HepG2 (cell line): ENCODE data around the gene TBX21. TPM values are rescaled to one million over a fixed set of nuclear protein-coding genes. Genes with fewer than 3 reads are reported as not detected.

ENCODE experiments used
- ATAC-seq: fragments of 200-7000 bp; cut with Tn5 transposase; 3 replicates; pipeline ENCODE4 v1.9.1; 2020; ENCODE audit warnings: mild to moderate bottlenecking, moderate library complexity
- BruUV-seq: library from RNA; stranded (reverse); fragments of 400-500 nt; replicated peaks from 2 replicates; lab custom pipeline; 2021; lab: Mats Ljungman, UMichigan
- CTCF ChIA-PET: fragments of 300-600 bp; formaldehyde crosslinking; extraction: SDS; loops from one replicate; lab custom pipeline; 2021; ENCODE audit warnings: low total read pairs, inconsistent platforms, low intra/inter-chr PET ratio; lab: Yijun Ruan, JAX
- POLR2A ChIA-PET: fragments of 350-600 bp; sonication (Branson Sonifier 250); formaldehyde crosslinking; loops from one replicate; lab custom pipeline; 2020; ENCODE audit warnings: antibody characterized with exemption, inconsistent platforms; lab: Yijun Ruan, JAX
- DNase-seq: peaks from one replicate; pipeline ENCODE4 v3.0.0-alpha.2; 2015; ENCODE audit warnings: low spot score
- FAIRE-seq: peaks from 3 replicates; lab custom pipeline; 2011; peaks lifted over from hg19 to GRCh38; lab: Jason Lieb, UNC
- H2AFZ ChIP-seq: one replicate; pipeline ENCODE4 v1.6.1; 2011; ENCODE audit warnings: low read length, inconsistent platforms
- H3K27ac ChIP-seq: fragments of 300-600 bp; 3 replicates; pipeline ENCODE4 v1.8.0; 2011; ENCODE audit warnings: mixed run types, mild to moderate bottlenecking, mixed read lengths, low read length, inconsistent platforms; ENCODE audit not compliant: insufficient read depth; ENCODE audit errors: extremely low read length
- H3K27me3 ChIP-seq, 2 experiments: fragments of 200-600 bp in 1 of 2; 2 replicates in 1 of 2; 3 replicates in 1 of 2; pipeline versions ENCODE4 v1.6.0 to v1.8.0; 2011; ENCODE audit warnings: low read length in 2 of 2, mild to moderate bottlenecking in 2 of 2, moderate library complexity in 2 of 2, inconsistent platforms in 1 of 2; ENCODE audit not compliant: insufficient read depth in 2 of 2, control insufficient read depth in 1 of 2
- H3K36me3 ChIP-seq, 2 experiments: fragments of 200-600 bp in 1 of 2; replicated peaks in 1 of 2; 2 replicates in 1 of 2; 3 replicates in 1 of 2; pipeline versions ENCODE4 v1.5.1 to v1.8.0; 2011; ENCODE audit warnings: low read length in 2 of 2, inconsistent platforms in 1 of 2; ENCODE audit not compliant: insufficient read depth in 2 of 2, control insufficient read depth in 1 of 2
- H3K4me1 ChIP-seq: 2 replicates; pipeline ENCODE4 v1.5.1; 2012; ENCODE audit warnings: low read length, inconsistent platforms; ENCODE audit not compliant: insufficient read depth
- H3K4me2 ChIP-seq: 2 replicates; pipeline ENCODE4 v1.6.0; 2011; ENCODE audit warnings: low read depth, low read length, inconsistent platforms
- H3K4me3 ChIP-seq, 3 experiments: fragments of 200-600 bp in 1 of 3; sonication (generic), shearing (Covaris generic) in 1 of 3; replicated peaks in 1 of 3; 2 replicates each; pipeline ENCODE4 v1.5.1; 2011 to 2016; ENCODE audit warnings: low read length in 3 of 3, inconsistent platforms in 2 of 3, low read depth in 2 of 3, mild to moderate bottlenecking in 2 of 3, control low read depth in 1 of 3, mixed read lengths in 1 of 3; ENCODE audit not compliant: insufficient read depth in 1 of 3
- H3K79me2 ChIP-seq: one replicate; pipeline ENCODE4 v1.6.1; 2011; ENCODE audit warnings: low read length, inconsistent platforms; ENCODE audit not compliant: insufficient read depth
- H3K9ac ChIP-seq: 2 replicates; pipeline ENCODE4 v1.6.0; 2011; ENCODE audit warnings: mild to moderate bottlenecking, low read depth, low read length, inconsistent platforms; ENCODE audit not compliant: insufficient read depth
- H3K9me3 ChIP-seq: 2 replicates; pipeline ENCODE4 v1.5.1; 2012; ENCODE audit warnings: mild to moderate bottlenecking, low read length
- H4K20me1 ChIP-seq: 2 replicates; pipeline ENCODE4 v1.6.0; 2011; ENCODE audit warnings: inconsistent platforms, mild to moderate bottlenecking, low read length, moderate library complexity; ENCODE audit not compliant: insufficient read depth
- ADNP ChIP-seq: sonication (generic); formaldehyde crosslinking; IDR thresholded peaks from 2 replicates; pipeline ENCODE4 v1.4.0; 2020; ENCODE audit warnings: missing genetic modification reagents
- ARHGAP35 ChIP-seq: sonication (generic); formaldehyde crosslinking; IDR thresholded peaks from 2 replicates; pipeline ENCODE4 v1.9.0; 2022; ENCODE audit warnings: mild to moderate bottlenecking, inconsistent platforms, moderate library complexity, missing genetic modification reagents, borderline replicate concordance
- ASH2L ChIP-seq: fragments of 300-600, 200-600 bp; sonication (generic); IDR thresholded peaks from 2 replicates; pipeline ENCODE4 v1.7.0; 2017; ENCODE audit warnings: low read depth, mild to moderate bottlenecking, moderate library complexity, mixed read lengths, low read length; ENCODE audit not compliant: insufficient read length
- CHCHD3 ChIP-seq: sonication (generic); formaldehyde crosslinking; IDR thresholded peaks from 2 replicates; pipeline ENCODE4 v1.8.0; 2022; ENCODE audit warnings: mild to moderate bottlenecking, missing genetic modification reagents, moderate library complexity
- ISX ChIP-seq: sonication (generic); formaldehyde crosslinking; conservative IDR thresholded peaks from 2 replicates; pipeline ENCODE4 v1.5.0; 2020; ENCODE audit warnings: missing genetic modification reagents
- RELA ChIP-seq: sonication (generic); formaldehyde crosslinking; IDR thresholded peaks from 2 replicates; pipeline ENCODE4 v1.4.0; 2020; ENCODE audit warnings: missing genetic modification reagents
- ZNF180 ChIP-seq: sonication (generic); formaldehyde crosslinking; IDR thresholded peaks from 2 replicates; pipeline ENCODE4 v1.4.0; 2020; ENCODE audit warnings: low read depth, missing genetic modification reagents, borderline replicate concordance
- ZNF564 ChIP-seq: sonication (generic); formaldehyde crosslinking; IDR thresholded peaks from 2 replicates; pipeline ENCODE4 v1.8.1; 2023; ENCODE audit warnings: mild to moderate bottlenecking, missing genetic modification reagents
- ZNF737 ChIP-seq: sonication (generic); formaldehyde crosslinking; IDR thresholded peaks from 2 replicates; pipeline ENCODE4 v1.5.0; 2020; ENCODE audit warnings: missing genetic modification reagents, mild to moderate bottlenecking, borderline replicate concordance
- ZNF75D ChIP-seq: sonication (generic); formaldehyde crosslinking; IDR thresholded peaks from 2 replicates; pipeline ENCODE4 v1.8.1; 2023; ENCODE audit warnings: missing genetic modification reagents, mild to moderate bottlenecking, borderline replicate concordance
- ZNF766 ChIP-seq: sonication (generic); formaldehyde crosslinking; IDR thresholded peaks from 2 replicates; pipeline ENCODE4 v1.5.0; 2020; ENCODE audit warnings: missing genetic modification reagents, borderline replicate concordance
- ZNF775 ChIP-seq: sonication (generic); formaldehyde crosslinking; IDR thresholded peaks from 2 replicates; pipeline ENCODE4 v1.4.0; 2020; ENCODE audit warnings: missing genetic modification reagents, mild to moderate bottlenecking, moderate library complexity, borderline replicate concordance
- ZSCAN9 ChIP-seq: IDR thresholded peaks from 2 replicates; pipeline ENCODE4 v1.6.1; 2016; ENCODE audit warnings: borderline replicate concordance
- WGBS: methylation state at CpG from one replicate; pipeline ENCODE4 v1.1.6; 2017; ENCODE audit warnings: low lambda C conversion rate; 5-methylcytosine and 5-hydroxymethylcytosine counted together
- in situ Hi-C: cut with HindIII; loops from 2 replicates; pipeline ENCODE4 v1.10.0; 2017; ENCODE audit warnings: low pct_unique_long_range_greater_than_20kb; ENCODE audit not compliant: extremely low pct_ligation_motif_present
- intact Hi-C: fragments of 100-400 bp; cut with micrococcal nuclease; formaldehyde crosslinking; loops from one replicate; pipeline ENCODE4 v1.10.0; 2022; ENCODE audit not compliant: unreplicated experiment
- polyA plus RNA-seq, 8 experiments: library from polyadenylated mRNA; depleted of rRNA in 3 of 8; stranded (reverse) in 7 of 8; unstranded in 1 of 8; fragments of >200 nt; fragmentation: Illumina TruSeq in 4 of 8; extraction: Trizol in 4 of 8; gene quantifications; 2 replicates each; pipeline versions ENCODE4 v1.2.1 to v1.2.3, GENCODE V29; 2011 to 2016; ENCODE audit warnings: low read depth in 4 of 8, missing spikeins in 1 of 8, mixed read lengths in 1 of 8; ENCODE audit not compliant: insufficient read depth in 1 of 8
- total RNA-seq, 5 experiments: library from RNA; depleted of rRNA; stranded (reverse); fragments of >200 nt; fragmentation: Illumina TruSeq; extraction: Trizol; gene quantifications; 2 replicates each; pipeline ENCODE4 v1.2.3, GENCODE V29; 2016; ENCODE audit warnings: low read depth in 1 of 5
- TF ChIP-seq, protein P1 (sequence below): sonication (generic); formaldehyde crosslinking; IDR thresholded peaks from 2 replicates; pipeline ENCODE4 v1.8.0; 2022; ENCODE audit warnings: mild to moderate bottlenecking, missing genetic modification reagents, moderate library complexity
- TF ChIP-seq, protein P2 (sequence below): sonication (generic); formaldehyde crosslinking; IDR thresholded peaks from 2 replicates; pipeline ENCODE4 v1.5.0; 2020; ENCODE audit warnings: missing genetic modification reagents, mild to moderate bottlenecking, borderline replicate concordance

TBX21 gene
- total and polyA plus RNA-seq, 2 of the 13 experiments (the other 11 are each of a cell fraction or from before 2014, with no cell fraction given), result not detected

DNA sequence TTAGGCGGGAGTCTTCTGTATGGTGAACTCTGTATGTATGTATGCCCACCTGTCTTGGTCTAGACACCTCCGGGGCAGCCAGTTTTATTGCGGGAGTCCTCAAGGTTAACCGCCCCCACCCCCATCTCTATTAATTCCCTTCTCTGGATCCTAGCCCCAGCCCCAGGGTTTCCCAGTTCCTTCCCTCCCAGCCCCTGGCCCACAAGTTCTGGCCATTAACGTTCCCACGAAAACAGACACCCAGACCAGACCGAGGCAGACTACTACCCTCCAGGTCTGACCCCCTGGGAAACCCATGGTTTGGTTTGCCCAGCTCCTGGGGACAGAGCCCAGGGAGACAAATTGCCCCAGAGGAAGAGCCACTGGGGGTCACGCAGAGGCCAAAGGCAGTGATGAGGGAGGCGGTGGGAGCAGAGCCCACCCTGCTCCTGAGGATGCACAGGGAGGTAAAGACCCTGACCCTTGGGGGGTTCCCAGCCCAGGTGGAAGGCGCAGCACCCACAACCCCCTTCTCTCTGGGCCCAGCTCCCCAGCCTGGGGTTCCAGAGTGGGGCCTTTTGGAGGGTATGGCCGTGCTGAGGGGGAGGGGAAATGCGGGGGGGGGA lies 30.5 kb upstream of the TBX21 start:
- intact Hi-C loops, result no loop called here
- no peak overlapping the region for H2AFZ ChIP-seq
- no TSS peak for BruUV-seq
- no peaks in the 10 kb centered on the region for H3K9me3 ChIP-seq
- no peak overlapping the region for H3K9ac ChIP-seq
- H4K20me1 ChIP-seq, result no peaks in the 10 kb centered on the region
- H3K36me3 ChIP-seq, result peaks cover 0 to 1% of the 10 kb centered on the region in 2 experiments; a peak in 1 of 5 replicates
- no peaks in the 10 kb centered on the region for H3K27me3 ChIP-seq
- ATAC-seq, result no peak
- H3K4me2 ChIP-seq, result no peak overlapping the region
- H3K4me1 ChIP-seq, result peaks cover 10% of the 10 kb centered on the region
- H3K79me2 ChIP-seq, result no peaks in the 10 kb centered on the region
- WGBS, result 92% methylated on average over 12 of the region's 12 CpGs
- H3K27ac ChIP-seq, result no peak overlapping the region
- no peak for FAIRE-seq
- TF ChIP-seq, protein P1, sequence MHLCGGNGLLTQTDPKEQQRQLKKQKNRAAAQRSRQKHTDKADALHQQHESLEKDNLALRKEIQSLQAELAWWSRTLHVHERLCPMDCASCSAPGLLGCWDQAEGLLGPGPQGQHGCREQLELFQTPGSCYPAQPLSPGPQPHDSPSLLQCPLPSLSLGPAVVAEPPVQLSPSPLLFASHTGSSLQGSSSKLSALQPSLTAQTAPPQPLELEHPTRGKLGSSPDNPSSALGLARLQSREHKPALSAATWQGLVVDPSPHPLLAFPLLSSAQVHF (CRISPR knock-in tag), result no peak
- no peak for TF ChIP-seq ZNF564 (CRISPR knock-in tag)
- TF ChIP-seq ZNF75D (CRISPR knock-in tag), result no peak
- TF ChIP-seq ASH2L, result no peak
- TF ChIP-seq RELA (CRISPR knock-in tag), result no peak
- TF ChIP-seq, protein P2, sequence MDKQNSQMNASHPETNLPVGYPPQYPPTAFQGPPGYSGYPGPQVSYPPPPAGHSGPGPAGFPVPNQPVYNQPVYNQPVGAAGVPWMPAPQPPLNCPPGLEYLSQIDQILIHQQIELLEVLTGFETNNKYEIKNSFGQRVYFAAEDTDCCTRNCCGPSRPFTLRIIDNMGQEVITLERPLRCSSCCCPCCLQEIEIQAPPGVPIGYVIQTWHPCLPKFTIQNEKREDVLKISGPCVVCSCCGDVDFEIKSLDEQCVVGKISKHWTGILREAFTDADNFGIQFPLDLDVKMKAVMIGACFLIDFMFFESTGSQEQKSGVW, result no peak
- no peak for TF ChIP-seq ZNF737 (CRISPR knock-in tag)
- no peak for TF ChIP-seq ISX (CRISPR knock-in tag)
- TF ChIP-seq ZNF180 (CRISPR knock-in tag), result no peak
- TF ChIP-seq CHCHD3 (CRISPR knock-in tag), result no peak
- no peak for TF ChIP-seq ARHGAP35
- no peak for TF ChIP-seq ZSCAN9 (CRISPR knock-in tag)
- no peak for TF ChIP-seq ADNP (CRISPR knock-in tag)
- no peak for TF ChIP-seq ZNF766 (CRISPR knock-in tag)
- TF ChIP-seq ZNF775 (CRISPR knock-in tag), result no peak
- TF ChIP-seq, all 625 proteins: peak for 0
- DNase-seq, result no peak
- H3K4me3 ChIP-seq, result no peak overlapping the region
- in situ Hi-C loops, result no loop called here
- POLR2A ChIA-PET, result no interaction called here
- CTCF ChIA-PET, result no interaction called here
